Colonic mucosa (tissue), 4 donors: ENCODE data around the gene NTSR1. TPM values are rescaled to one million over a fixed set of nuclear protein-coding genes. Genes with fewer than 3 reads are reported as not detected.

ENCODE experiments used
- DNase-seq: peaks from one replicate; pipeline ENCODE4 v3.0.0-alpha.2; 2020
- H3K27ac ChIP-seq: fragments of 200-600 bp; one replicate; pipeline ENCODE4 v1.8.0; 2021
- H3K27me3 ChIP-seq: fragments of 200-600 bp; one replicate; pipeline ENCODE4 v1.8.0; 2021
- H3K36me3 ChIP-seq: fragments of 200-600 bp; one replicate; pipeline ENCODE4 v1.8.0; 2021
- H3K4me1 ChIP-seq: fragments of 200-600 bp; one replicate; pipeline ENCODE4 v1.8.0; 2021; ENCODE audit warnings: mild to moderate bottlenecking
- H3K4me3 ChIP-seq: fragments of 200-600 bp; one replicate; pipeline ENCODE4 v1.8.0; 2021
- H3K9ac ChIP-seq, 2 donors: one replicate each; pipeline ENCODE4 v1.7.0; 2013; ENCODE audit warnings: control low read depth in 2 of 2, low read depth in 2 of 2, low read length in 2 of 2
- H3K9me3 ChIP-seq: fragments of 200-600 bp; one replicate; pipeline ENCODE4 v1.8.0; 2021
- CTCF ChIP-seq: fragments of 200-600 bp; IDR thresholded peaks from one replicate; pipeline ENCODE4 v1.8.0; 2022; ENCODE audit warnings: antibody characterized with exemption, mild to moderate bottlenecking
- intact Hi-C: fragments of 100-400 bp; cut with DNase I; formaldehyde crosslinking; loops from one replicate; pipeline ENCODE4 v1.14.1; 2022
- total RNA-seq, 2 donors: library from RNA; stranded (reverse); fragmentation: NEBNext Ultra II Directional in 1 of 2; extraction: Animal tissue kit (Norgen Biotek cat#: 25700) in 1 of 2; gene quantifications; one replicate each; pipeline ENCODE4 v1.2.1, GENCODE V29; 2021
- donor health status: healthy.
- donor health status: DM: no; HTN: no; CAD: no.
- donor health status: DM: no; HTN: no; CAD: no.

NTSR1 gene
- total RNA-seq, 2 donors from 2014 or later, result 0.05 to 2.9 TPM

DNA sequence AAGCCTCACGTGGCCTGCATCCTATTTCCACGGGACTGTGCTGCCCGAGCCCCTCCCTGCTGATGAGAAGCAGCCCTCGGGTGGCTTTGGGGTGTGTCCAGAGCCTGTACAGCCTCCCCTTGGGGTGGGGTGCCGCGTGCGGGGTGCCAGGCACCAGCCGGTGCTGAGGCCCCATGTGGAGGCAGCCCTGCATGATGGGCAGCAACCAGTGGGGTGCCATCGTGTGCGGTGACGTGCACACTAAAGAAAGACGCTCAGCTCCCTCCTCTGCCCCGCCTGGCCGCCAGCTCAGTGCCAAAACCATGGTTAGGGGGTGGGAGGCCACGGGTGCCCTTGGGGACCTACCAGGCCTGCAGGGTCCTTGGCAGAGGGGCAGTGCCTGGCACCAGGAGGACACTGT lies 26.2 kb downstream of the NTSR1 start:
- H3K9ac ChIP-seq, result no peak overlapping the region
- no peaks in the 10 kb centered on the region for H3K36me3 ChIP-seq
- H3K27me3 ChIP-seq, result no peaks in the 10 kb centered on the region
- H3K9me3 ChIP-seq, result no peaks in the 10 kb centered on the region
- no peak overlapping the region for H3K27ac ChIP-seq
- TF ChIP-seq CTCF, result no peak
- intact Hi-C loops, result no loop called here
- no peak for DNase-seq
- no peaks in the 10 kb centered on the region for H3K4me1 ChIP-seq
- H3K4me3 ChIP-seq, result no peak overlapping the region

GRCh38 chr20:62735331-62735821 lies 26.7 kb downstream of the NTSR1 start:
- Histone ChIP-seq H3K4me3 (no peak overlapping the region), H3K27me3 (no peaks in the 10 kb centered on the region), H3K9me3 (no peaks in the 10 kb centered on the region), H3K9ac (no peak overlapping the region), H3K4me1 (no peaks in the 10 kb centered on the region), H3K36me3 (no peaks in the 10 kb centered on the region), H3K27ac (no peak overlapping the region)
- intact Hi-C loops, result no loop called here
- DNase-seq, result no peak
- TF ChIP-seq CTCF, result no peak

DNA sequence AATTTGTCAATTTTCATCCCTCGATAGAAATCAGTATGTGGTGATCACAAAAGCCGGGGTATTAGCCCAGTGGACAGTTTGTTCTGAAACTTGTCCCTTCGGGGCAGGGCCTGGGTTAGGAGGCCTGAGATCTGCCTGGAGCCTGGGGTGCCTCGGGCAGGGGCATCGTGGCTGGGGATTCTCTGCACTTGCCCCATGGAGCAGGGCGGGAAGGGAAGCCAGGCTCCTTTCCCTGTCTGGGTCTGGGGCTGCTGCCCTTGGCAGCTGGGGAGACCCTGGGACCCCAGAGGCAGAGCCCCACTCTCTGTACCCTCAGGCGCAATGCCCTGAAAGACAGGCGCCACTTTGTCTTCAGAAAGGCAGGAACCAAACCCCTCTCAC lies 27.4 kb downstream of the NTSR1 start:
- Histone ChIP-seq H3K4me3 (no peak overlapping the region), H3K27me3 (no peaks in the 10 kb centered on the region), H3K9ac (no peak overlapping the region), H3K27ac (no peak overlapping the region), H3K36me3 (no peaks in the 10 kb centered on the region), H3K4me1 (no peaks in the 10 kb centered on the region), H3K9me3 (no peaks in the 10 kb centered on the region)
- DNase-seq, result no peak
- intact Hi-C loops, result no loop called here
- TF ChIP-seq CTCF, result no peak

- Histone ChIP-seq H3K4me3 (no peak overlapping the region), H3K9me3 (no peaks in the 10 kb centered on the region), H3K36me3 (no peaks in the 10 kb centered on the region), H3K27me3 (no peaks in the 10 kb centered on the region), H3K9ac (no peak overlapping the region), H3K4me1 (no peaks in the 10 kb centered on the region), H3K27ac (no peak overlapping the region)
- no peak for TF ChIP-seq CTCF
- no peak for DNase-seq
- intact Hi-C loops, result no loop called here
Observed at GRCh38 chr20:62736407-62737071, 27.9 kb downstream of the NTSR1 start.

- no peak for TF ChIP-seq CTCF
- no peaks in the 10 kb centered on the region for H3K36me3 ChIP-seq
- intact Hi-C loops, result no loop called here
- H3K9ac ChIP-seq, result no peak overlapping the region
- no peaks in the 10 kb centered on the region for H3K27me3 ChIP-seq
- no peaks in the 10 kb centered on the region for H3K9me3 ChIP-seq
- no peak overlapping the region for H3K4me3 ChIP-seq
- no peak overlapping the region for H3K27ac ChIP-seq
- no peak for DNase-seq
- no peaks in the 10 kb centered on the region for H3K4me1 ChIP-seq
Observed at GRCh38 chr20:62737271-62737811, 28.7 kb downstream of the NTSR1 start.
